Tibial nerve (tissue), 4 donors: ENCODE measurements around the gene CRHR1. TPM values are rescaled to one million over a fixed set of nuclear protein-coding genes. Genes with fewer than 3 reads are reported as not detected.

Source experiments
- DNase-seq, 2 donors: peaks; one replicate each; pipeline ENCODE4 v3.0.0-alpha.2; 2019; ENCODE audit warnings: low spot score in 2 of 2
- H3K27ac ChIP-seq, 4 donors: fragments of 200-600 bp; sonication (generic) in 3 of 4; one replicate each; pipeline ENCODE4 v1.5.1; 2017 to 2019; ENCODE audit warnings: mild to moderate bottlenecking in 1 of 4
- H3K27me3 ChIP-seq, 2 donors: fragments of 200-600 bp; sonication (generic) in 1 of 2; one replicate each; pipeline versions ENCODE4 v1.5.1 to v1.6.0; 2017 to 2019
- H3K36me3 ChIP-seq, 3 donors: fragments of 200-600 bp; sonication (generic); one replicate each; pipeline ENCODE4 v1.5.1; 2018 to 2019
- H3K4me1 ChIP-seq, 4 donors: fragments of 200-600 bp; sonication (generic) in 3 of 4; one replicate each; pipeline ENCODE4 v1.5.1; 2017 to 2019
- H3K4me3 ChIP-seq, 4 donors: fragments of 200-600 bp; sonication (generic) in 3 of 4; one replicate each; pipeline ENCODE4 v1.5.1; 2017 to 2019; ENCODE audit warnings: mild to moderate bottlenecking in 1 of 4, moderate library complexity in 1 of 4
- H3K9me3 ChIP-seq, 4 donors: fragments of 200-600 bp; sonication (generic) in 3 of 4; one replicate each; pipeline ENCODE4 v1.5.1; 2017 to 2019
- CTCF ChIP-seq, 5 experiments: fragments of 200-600 bp in 3 of 5; fragments of 450-650 bp in 2 of 5; sonication (generic) in 3 of 5; IDR thresholded peaks; one replicate each; pipeline ENCODE4 v1.5.1; 2016 to 2019; ENCODE audit warnings: antibody characterized with exemption in 5 of 5, mild to moderate bottlenecking in 3 of 5, moderate library complexity in 2 of 5
- EP300 ChIP-seq, 2 donors: sonication (generic); formaldehyde crosslinking; IDR thresholded peaks; one replicate each; pipeline ENCODE4 v1.6.1; 2017; ENCODE audit warnings: antibody characterized with exemption in 2 of 2, mild to moderate bottlenecking in 1 of 2
- POLR2A ChIP-seq, 2 donors: fragments of 450-650 bp; IDR thresholded peaks; one replicate each; pipeline ENCODE4 v1.6.1; 2017; ENCODE audit warnings: antibody characterized with exemption in 2 of 2, mild to moderate bottlenecking in 2 of 2, moderate library complexity in 2 of 2
- WGBS, 2 donors: methylation state at CpG; one replicate each; pipeline ENCODE4 v1.1.5; 2018; 5-methylcytosine and 5-hydroxymethylcytosine counted together
- total RNA-seq, 4 donors: library from RNA; depleted of rRNA; stranded (reverse); fragments of >200 nt; gene quantifications; one replicate each; pipeline ENCODE4 v1.1.0, GENCODE V29; 2016

Gene CRHR1
- total RNA-seq, 4 donors from 2014 or later, result not detected

DNA sequence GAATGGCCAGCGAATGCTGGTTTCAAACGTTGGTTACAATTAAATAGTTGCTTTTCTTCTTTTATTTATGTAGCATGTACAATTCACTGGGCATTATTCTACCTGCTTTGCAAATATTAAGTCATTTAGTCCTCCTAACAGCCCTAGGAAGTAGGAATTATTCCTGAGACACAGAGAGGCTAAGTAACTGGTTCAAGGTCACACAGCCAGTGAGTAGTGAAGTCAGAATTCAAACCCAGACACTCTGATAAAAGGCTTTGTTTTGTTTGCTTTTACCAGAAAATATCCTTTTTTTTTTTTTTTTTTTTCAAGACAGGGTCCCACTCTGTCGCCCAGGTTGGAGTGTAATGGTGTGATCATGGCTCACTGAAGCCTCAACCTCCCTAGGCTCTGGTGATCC, 2.2 kb downstream of the CRHR1 start:
- Histone ChIP-seq H3K27ac (no peak overlapping the region), H3K9me3 (no peaks in the 10 kb centered on the region), H3K4me1 (peaks cover 0 to 35% (median 21%) of the 10 kb centered on the region in 4 donors), H3K27me3 (peaks cover 2 to 90% of the 10 kb centered on the region in 2 donors), H3K36me3 (no peaks in the 10 kb centered on the region), H3K4me3 (no peak overlapping the region)
- WGBS, 2 donors, result 71 to 74% methylated on average over 3 of the region's 3 CpGs
- TF ChIP-seq EP300 (IDR thresholded peaks at IDR 0.05), result no peak
- TF ChIP-seq CTCF (IDR thresholded peaks at IDR 0.05), result no peak
- DNase-seq, result no peak

DNA sequence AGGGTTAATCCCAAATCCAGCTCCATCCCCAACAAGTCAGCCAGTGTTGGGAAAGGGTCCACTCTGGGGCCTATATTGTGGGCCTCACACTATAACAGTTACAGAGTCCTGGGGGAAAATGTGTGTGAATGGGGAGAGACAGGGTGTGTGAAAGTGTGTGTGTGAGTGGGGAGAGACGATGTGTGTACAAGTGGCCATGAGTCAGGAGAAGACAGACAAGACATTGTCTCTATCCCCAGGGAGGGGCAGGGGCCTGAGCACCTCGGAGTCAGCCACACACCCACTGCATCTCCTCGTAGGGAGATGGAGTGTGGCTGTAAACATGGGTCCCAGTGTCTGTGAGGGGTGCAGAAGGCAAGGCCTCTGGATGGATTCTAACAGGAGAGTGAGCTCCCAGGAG, 2.9 kb downstream of the CRHR1 start:
- no peaks in the 10 kb centered on the region for H3K9me3 ChIP-seq
- no peak for DNase-seq
- TF ChIP-seq CTCF (IDR thresholded peaks at IDR 0.05), result no peak
- no peak for TF ChIP-seq POLR2A (IDR thresholded peaks at IDR 0.05)
- no peak for TF ChIP-seq EP300 (IDR thresholded peaks at IDR 0.05)
- no peak overlapping the region for H3K4me3 ChIP-seq
- no peaks in the 10 kb centered on the region for H3K36me3 ChIP-seq
- peaks cover 2 to 90% of the 10 kb centered on the region in 2 donors for H3K27me3 ChIP-seq
- H3K27ac ChIP-seq, result no peak overlapping the region
- 24 to 33% methylated on average over 3 of the region's 3 CpGs for WGBS, 2 donors
- peaks cover 0 to 35% (median 21%) of the 10 kb centered on the region in 4 donors for H3K4me1 ChIP-seq

GRCh38 chr17:45787656-45788055, 3.5 kb downstream of the CRHR1 start:
- peaks cover 2 to 89% of the 10 kb centered on the region in 2 donors for H3K27me3 ChIP-seq
- H3K4me3 ChIP-seq, result no peak overlapping the region
- TF ChIP-seq CTCF (IDR thresholded peaks at IDR 0.05) (no peak), EP300 (IDR thresholded peaks at IDR 0.05) (no peak), POLR2A (IDR thresholded peaks at IDR 0.05) (no peak)
- no peak for DNase-seq
- H3K9me3 ChIP-seq, result no peaks in the 10 kb centered on the region
- no peaks in the 10 kb centered on the region for H3K36me3 ChIP-seq
- H3K4me1 ChIP-seq, result peaks cover 0 to 35% (median 21%) of the 10 kb centered on the region in 4 donors
- WGBS, 2 donors, result 65 to 78% methylated on average over 11 of the region's 11 CpGs
- no peak overlapping the region for H3K27ac ChIP-seq

GRCh38 chr17:45788057-45788456, 3.9 kb downstream of the CRHR1 start:
- H3K27me3 ChIP-seq, result peaks cover 2 to 89% of the 10 kb centered on the region in 2 donors
- H3K27ac ChIP-seq, result no peak overlapping the region
- no peaks in the 10 kb centered on the region for H3K9me3 ChIP-seq
- peaks cover 0 to 32% (median 21%) of the 10 kb centered on the region in 4 donors for H3K4me1 ChIP-seq
- TF ChIP-seq POLR2A (IDR thresholded peaks at IDR 0.05) (no peak), CTCF (IDR thresholded peaks at IDR 0.05) (no peak), EP300 (IDR thresholded peaks at IDR 0.05) (no peak)
- no peak for DNase-seq
- WGBS, 2 donors, result 75 to 87% methylated on average over 1 to 3 of the region's 3 CpGs
- H3K4me3 ChIP-seq, result no peak overlapping the region
- H3K36me3 ChIP-seq, result no peaks in the 10 kb centered on the region

GRCh38 chr17:45789874-45790273, 5.8 kb downstream of the CRHR1 start:
- no peaks in the 10 kb centered on the region for H3K9me3 ChIP-seq
- no peak overlapping the region for H3K27ac ChIP-seq
- H3K4me1 ChIP-seq, result peaks cover 0 to 14% (median 6%) of the 10 kb centered on the region in 4 donors
- 64 to 66% methylated on average over 3 of the region's 3 CpGs for WGBS, 2 donors
- H3K4me3 ChIP-seq, result no peak overlapping the region
- peaks cover 2 to 88% of the 10 kb centered on the region in 2 donors for H3K27me3 ChIP-seq
- no peak for TF ChIP-seq CTCF (IDR thresholded peaks at IDR 0.05)
- no peak for TF ChIP-seq EP300 (IDR thresholded peaks at IDR 0.05)
- no peak for TF ChIP-seq POLR2A (IDR thresholded peaks at IDR 0.05)
- H3K36me3 ChIP-seq, result no peaks in the 10 kb centered on the region
- DNase-seq, result no peak
